HG03280 (cell line): ENCODE data around the gene SLC66A2.
"Not testable (repeated sequence)": the region's sequence is repeated elsewhere in the genome, so short reads cannot be mapped to it uniquely, and the experiment has no call there.

Experiments
- ATAC-seq: cut with Tn5 transposase; IDR thresholded peaks from one replicate; pipeline ENCODE4 v1.9.1; 2021; ENCODE audit warnings: mild to moderate bottlenecking, moderate library complexity; ENCODE audit not compliant: unreplicated experiment

SLC66A2 gene

DNA sequence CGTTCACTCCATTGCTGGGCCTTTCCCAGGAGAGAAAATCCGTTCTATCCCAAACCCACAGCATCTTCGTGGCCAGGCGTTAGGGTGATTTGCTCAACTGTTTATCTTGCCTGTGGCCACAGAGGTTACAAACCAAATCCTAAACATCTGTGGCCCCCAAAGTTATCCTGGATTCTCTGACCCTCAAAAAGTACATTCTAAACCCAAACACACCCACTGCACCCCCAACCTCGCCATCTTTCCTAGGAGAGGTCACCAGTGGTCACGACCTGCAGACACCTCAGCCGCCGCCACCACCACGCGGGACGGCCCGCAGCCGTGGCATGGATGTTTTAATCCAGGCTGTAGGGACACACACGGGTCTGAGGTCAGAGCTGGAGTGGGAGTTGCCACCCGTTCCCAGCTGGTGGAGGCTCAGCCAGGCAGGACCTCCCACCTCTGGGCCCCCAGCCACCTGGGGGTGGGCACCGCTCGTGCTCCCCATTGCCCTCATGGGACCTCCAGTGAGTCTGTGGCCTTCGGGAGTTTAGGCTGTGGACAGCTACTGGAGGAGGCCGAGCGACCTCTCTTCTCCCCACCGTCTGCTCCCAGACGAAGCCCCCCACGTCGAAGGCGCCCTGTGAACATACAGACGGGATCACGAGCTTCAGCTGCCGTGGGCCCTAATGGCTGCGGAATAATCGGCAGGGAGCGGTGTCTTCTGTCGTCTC is 81.7 kb downstream of the SLC66A2 start:
- ATAC-seq, result no peak

DNA sequence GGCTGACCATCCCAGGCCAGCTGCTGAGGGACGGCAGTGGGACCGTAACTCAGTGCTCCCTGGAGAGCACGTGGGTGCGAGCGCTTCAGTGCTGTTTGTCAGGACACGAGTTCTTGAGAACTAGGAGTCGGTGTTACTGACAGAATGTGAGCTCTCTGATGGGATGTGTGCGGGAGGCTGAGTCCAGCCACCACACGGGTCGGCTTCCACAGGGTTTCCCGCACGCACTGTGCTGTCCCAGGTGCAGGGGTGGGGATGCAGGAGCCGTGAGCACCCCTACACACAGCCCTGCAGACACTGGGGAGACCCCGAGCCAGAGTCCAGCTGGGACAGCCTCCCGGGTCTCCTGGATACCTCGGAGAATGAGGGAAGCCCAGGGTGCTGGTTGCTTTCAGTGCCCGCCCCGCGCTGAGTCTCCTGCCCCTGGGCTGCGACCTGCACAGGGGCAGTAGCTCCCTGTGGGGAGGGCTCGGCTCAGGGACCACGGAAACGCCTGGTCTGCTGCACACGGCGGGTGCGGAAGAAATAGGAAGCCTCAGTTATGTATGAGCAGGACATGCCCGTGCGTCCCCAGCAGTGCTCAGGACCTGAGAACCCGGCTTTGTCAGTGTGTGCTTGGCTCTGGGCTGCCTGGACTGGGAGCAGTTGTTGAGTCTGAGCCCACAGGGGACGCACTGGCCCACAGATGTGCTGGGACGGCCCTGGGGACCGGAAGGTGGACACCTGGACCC is 82.5 kb downstream of the SLC66A2 start:
- no peak for ATAC-seq

DNA sequence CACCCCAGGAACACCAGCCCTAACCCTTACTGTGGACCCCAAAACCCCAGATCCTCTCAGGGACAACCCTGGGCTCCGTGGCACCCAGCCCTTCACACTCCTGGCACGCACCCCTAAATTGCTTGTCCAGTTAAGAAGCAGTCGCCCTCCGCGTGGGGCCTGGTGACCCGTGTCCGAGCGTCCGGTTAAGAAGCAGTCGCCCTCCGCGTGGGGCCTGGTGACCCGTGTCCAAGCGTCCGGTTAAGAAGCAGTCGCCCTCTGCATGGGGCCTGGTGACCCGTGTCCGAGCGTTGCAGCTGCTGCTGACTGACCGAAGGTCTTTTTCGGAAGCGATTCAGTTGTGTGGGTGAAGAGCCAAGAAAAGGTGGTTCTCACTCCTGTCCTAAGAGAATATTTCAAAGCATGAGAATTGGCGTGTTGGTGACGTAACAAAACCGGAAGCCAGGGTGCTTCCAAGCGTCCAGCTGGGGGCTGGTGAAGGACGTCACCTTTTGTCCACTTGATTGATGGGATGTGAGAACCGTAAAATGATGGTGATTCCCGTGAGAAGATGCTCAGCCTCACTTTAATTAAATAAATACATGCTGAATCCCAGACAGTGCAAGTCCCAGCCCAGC is 83.2 kb downstream of the SLC66A2 start:
- ATAC-seq, result no peak

DNA sequence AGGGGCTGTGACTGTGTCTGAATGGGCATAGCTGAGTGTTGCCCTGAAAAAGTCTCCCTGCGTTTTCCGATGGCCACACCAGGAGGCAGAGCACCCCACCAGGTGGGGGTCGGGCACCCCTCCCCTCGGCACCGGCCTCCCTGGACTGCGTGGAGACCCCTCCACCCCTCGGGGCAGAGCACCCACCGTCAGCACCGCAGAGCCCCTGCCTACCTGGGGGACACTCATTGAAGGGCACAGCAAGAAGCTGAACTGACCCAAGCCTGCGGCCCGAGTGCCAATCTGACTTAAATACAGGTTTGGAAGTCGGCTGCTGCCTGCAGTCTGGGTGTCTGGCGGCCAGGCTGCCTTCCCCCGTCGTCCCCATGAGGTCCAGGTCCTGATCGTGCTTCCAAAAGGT is 83.8 kb downstream of the SLC66A2 start:
- ATAC-seq, result no peak

DNA sequence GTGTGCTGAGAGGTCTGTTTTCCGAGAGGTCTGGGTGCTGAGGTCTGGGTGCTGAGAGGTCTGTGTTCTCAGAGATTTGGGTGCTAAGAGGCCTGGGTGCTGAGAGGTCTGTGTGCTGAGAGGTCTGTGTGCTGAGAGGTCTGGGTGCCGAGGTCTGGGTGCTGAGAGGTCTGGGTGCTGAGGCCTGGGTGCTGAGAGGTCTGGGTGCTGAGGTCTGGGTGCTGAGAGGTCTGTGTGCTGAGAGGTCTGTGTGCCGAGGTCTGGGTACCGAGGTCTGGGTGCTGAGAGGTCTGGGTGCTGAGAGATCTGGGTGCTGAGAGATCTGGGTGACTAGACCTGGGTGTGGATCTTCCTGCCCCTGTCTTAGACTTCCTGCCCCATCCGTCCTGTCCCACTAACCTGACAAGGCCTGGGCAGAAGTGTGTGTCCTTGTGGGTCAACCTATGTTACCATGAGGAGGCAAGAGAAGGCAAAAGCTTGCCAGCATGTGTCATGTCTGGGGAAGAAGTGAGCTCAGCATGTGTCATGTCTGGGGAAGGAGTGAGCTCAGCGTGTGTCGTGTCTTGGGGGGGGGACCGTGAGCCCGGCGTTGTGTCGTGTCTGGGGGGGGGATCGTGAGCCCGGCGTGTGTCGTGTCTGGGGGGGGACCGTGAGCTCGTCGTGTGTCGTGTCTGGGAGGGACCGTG is 84.4 kb downstream of the SLC66A2 start:
- ATAC-seq, result no peak

DNA sequence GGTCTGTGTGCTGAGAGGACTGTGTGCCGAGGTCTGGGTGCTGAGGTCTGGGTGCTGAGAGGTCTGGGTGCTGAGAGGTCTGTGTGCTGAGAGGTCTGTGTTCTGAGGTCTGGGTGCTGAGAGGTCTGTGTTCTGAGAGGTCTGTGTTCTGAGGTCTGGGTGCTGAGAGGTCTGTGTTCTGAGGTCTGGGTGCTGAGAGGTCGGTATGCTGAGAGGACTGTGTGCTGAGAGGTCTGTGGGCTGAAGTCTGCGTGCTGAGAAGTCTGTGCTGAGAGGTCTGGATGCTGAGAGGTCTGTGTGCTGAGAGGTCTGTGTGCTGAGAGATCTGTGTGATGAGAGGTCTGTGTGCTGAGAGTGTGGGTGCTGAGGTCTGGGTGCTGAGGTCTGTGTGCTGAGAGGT is 85.5 kb downstream of the SLC66A2 start:
- ATAC-seq, result not testable (repeated sequence)

DNA sequence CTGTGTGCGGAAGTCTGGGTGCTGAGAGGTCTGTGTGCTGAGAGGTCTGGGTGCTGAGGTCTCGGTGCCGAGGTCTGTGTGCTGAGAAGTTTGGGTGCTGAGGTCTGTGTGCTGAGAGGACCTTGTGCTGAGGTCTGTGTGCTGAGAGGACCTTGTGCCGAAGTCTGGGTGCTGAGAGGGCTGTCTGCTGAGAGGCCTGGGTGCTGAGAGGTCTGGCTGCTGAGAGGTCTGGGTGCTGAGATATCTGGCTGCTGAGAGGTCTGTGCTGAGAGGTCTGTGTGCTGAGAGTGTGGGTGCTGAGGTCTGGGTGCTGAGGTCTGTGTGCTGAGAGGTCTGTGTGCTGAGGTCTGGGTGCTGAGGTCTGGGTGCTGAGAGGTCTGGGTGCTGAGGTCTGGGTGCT is 86.5 kb downstream of the SLC66A2 start:
- not testable (repeated sequence) for ATAC-seq

DNA sequence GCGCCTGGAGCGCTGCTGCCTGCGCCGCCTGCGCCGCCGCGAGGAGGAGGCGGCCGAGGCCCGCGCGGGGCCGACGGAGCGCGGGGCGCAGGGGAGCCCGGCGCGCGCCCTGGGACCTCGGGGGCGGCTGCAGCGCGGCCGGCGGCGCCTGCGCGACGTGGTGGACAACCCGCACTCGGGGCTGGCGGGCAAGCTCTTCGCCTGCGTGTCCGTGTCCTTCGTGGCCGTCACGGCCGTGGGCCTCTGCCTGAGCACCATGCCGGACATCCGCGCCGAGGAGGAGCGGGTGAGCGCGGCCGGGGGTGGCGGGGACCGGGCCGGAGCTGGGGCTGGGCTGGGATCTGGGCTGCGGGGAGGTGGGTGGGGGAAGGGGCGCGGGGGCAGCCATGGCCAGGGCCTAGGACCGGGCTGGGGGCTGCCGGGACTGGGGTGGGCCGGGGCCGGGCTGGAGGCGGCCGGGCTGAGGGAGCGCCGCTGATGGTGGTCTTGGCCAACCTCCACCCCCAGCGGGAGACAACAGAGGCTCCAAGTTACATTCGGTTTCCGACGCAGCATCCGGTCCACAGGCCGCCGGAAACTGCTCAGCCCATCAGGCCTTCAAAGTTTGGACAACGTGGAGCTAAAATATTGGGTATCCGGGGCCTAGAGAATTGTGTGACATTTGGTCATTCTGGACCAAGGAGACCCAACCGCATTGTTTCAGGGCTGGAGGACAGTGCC is 87.3 kb downstream of the SLC66A2 start:
- ATAC-seq, result no peak

DNA sequence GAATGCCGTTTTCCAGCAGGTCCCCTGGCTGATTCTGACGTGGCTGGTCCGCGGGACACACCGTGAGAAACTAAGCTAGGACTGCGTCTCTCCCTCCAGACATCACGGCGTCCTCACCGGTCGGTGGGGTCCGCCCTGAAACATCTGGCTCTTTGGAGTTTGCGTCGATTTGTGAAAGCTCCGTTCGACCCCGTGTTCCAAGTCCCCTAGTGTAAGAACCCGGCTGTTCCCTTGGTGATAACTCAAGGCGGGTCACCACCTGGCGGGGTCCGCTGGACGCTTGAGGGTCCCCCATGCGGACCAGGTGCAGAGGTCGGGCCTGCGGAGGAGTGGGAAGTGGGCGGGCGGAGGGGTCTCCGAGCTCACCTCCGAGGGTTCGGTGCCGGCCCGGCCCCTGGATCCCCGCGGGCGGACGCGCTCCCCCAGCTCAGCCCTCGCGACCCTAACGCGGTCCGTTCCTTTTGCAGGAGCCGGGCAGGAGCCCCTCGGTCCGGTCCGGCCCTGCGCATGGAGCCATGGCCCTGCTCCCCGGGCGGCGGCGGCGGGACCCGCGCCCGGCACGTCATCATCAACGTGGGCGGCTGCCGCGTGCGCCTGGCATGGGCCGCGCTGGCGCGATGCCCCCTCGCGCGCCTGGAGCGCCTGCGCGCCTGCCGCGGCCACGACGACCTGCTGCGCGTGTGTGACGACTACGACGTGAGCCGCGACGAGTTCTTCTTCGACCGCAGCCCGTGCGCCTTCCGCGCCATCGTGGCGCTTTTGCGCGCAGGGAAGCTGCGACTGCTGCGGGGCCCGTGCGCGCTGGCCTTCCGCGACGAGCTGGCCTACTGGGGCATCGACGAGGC is 88.1 kb downstream of the SLC66A2 start:
- ATAC-seq, result no peak

DNA sequence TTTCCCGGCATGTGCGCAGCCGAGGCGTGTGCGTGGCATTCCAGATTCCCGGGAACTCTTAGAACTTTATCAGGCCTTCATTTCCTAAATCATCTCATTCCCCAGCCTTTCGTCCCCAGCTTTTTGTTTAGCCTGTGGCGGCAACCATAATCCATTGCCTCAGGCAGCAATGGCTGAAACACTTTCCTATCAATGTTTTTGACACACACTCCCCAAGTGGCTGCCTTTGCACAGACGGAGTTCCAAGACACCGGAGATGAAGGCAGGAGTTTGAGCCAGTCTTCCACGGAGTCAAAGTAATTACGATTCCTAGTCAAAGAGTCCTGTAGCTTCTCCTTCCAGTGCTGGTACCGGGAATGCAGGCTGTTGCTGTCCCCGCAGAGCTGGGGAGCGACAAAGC is 88.9 kb downstream of the SLC66A2 start:
- ATAC-seq, result no peak

DNA sequence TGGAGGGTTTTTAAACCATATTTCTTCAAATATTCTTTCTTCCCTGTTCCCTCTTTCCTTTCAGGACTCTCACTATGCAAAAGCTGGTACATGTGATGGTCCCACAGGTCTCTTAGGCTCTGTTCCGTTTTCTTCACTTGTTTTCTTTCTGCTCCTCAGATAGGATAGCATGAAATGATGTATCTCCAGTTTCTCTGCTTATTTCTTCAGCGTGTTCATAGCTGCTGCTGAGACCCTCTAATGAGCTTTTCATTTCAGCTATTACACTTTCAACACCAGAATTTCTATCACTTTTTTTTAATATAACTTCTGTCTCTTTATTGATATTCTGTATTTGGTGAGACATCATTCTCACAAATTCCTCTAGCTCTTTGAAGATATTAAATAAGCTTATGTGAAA is 89.8 kb downstream of the SLC66A2 start:
- ATAC-seq, result no peak

DNA sequence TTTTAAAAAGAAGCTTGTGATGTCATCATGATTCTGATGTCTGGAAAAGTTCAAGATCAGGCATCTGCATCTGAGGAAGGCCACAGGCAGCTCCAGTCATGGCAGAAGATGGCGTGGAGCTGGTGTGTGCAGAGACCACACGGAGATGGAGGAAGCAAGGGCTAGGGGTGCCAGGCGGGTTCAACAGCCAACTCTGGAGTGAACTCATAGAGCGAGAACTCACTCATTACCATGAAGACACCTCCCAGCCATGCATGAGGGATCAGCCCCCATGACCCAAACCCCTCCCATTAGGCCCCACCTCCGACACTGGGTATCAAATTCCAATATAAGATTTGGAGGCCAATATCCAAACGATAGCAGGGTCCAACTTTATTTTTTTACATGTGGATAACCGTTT is 92.1 kb downstream of the SLC66A2 start:
- no peak for ATAC-seq

DNA sequence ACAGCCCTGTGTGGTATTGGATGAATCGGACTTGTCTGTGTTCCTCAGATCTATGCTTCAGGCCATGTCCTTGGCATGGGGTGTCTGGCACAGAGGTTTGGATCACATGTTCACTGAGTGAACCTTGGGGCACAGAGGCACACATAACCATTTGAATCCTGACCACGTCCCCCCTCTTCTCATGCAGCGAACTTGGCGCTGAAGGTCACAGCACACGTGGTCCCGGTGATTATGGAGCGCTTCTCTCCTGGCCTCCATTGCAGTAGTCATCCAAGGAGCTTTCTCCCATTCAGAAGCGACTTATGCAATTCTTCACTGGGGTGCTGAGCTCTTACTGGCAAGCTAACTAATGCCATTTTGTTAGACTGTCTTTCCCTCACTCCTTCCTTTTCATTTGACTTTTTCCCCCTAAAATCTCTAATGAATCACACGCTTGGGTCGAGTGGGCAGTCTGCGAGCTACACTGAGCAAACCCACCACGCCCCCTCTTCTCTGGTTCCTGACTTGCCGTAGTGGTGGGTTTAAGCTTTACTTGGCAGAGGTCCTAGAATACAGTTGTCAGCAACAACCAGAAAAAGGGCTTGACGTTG is 94.3 kb downstream of the SLC66A2 start:
- no peak for ATAC-seq

DNA sequence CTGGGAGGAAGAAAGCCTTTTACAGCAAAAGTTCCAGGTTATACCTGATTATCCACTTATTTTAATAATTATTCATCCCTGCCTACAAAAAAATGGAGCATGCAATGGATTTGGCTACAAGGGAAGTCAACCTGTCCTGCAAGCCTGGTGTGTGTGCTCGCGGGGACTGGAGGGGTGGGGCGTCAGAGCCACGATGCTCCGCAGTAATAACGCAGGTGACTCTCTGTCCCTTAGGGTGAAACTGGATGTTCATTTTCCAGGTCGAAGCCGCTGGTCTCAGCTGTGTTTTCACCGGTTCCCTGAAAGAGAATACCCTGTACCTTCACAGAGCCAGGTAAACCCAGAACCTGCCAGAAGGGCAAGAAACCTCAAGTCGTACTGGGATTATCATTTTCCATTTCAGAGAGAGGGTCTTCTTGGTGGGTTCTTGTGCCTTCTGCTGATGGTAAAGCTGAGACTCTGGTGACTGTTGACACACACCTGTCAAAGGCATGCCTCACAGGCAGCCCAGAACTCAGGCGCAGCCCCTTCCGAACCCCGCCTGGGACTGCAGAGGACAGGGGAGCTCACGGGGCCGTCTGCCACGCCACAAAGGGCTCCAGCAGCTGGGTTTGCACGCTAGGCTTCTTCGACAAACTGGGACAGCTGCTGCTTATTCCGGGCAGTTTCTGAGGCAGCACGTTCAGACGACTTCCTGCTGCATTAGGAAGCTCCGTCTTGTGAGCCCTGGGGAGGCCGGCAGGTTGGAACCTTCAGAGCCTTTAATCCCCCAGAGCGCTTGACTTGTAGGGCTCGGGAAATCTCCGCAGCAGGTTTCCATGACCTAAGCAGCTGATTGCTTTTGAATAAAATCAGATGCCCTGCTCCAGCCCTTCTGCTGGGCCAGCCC is 95.1 kb downstream of the SLC66A2 start:
- ATAC-seq, result no peak

DNA sequence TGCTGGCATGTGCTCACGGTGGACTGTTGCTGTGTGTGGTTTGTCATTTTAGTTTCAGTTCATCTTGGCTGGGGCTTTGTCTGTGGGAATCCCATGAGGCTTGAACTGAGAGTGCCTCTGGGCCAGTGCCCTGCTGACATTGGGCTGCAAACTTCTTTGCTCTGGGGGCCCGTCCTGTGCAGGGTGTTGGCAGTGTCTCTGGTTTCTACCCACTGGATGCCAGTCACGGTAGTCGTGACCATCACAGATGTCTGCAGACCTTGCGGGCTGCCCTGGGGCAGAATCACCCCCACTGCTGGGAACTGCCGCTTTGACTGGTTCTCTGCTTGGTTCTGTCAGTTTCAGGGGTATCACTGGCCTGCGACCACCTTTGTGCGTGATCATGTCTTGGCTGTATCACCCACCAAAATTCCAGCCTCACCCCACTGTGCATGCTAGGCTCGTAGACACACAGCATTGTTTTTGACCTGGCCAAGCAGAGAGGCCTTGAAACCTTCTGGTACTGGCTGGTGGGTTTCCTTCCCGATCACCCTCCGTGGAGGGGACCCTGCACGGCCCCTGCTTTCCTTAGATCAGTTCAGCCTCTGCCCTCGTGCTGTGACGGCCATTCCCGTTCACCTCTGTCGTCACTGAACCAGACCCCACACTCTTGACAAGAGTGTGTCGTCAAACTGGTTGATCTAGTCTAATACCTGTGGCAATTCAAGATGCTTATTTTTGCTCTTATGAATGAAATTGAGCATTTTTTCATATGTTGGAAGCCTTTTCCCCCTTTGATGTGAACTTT is 96.1 kb downstream of the SLC66A2 start:
- ATAC-seq, result peak; percentile 52

DNA sequence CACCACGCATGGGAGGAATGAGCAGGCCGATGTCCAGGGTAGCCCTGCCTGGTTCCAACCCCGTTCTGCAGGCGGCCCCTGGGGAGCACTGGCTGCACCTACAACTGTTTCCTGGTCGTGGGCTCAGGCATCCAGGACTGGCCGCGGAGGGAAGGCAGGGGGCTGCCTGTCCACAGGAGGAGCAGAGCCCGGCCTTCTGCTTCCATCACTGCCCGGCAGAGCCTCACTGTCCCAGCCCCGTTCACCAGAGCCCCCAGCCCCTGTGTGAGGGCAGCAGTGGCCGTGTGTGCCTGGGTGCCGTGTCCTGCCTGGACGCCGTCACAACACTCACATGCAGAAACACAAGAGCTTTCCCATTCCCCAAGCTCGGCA is 97.5 kb downstream of the SLC66A2 start:
- ATAC-seq, result no peak

DNA sequence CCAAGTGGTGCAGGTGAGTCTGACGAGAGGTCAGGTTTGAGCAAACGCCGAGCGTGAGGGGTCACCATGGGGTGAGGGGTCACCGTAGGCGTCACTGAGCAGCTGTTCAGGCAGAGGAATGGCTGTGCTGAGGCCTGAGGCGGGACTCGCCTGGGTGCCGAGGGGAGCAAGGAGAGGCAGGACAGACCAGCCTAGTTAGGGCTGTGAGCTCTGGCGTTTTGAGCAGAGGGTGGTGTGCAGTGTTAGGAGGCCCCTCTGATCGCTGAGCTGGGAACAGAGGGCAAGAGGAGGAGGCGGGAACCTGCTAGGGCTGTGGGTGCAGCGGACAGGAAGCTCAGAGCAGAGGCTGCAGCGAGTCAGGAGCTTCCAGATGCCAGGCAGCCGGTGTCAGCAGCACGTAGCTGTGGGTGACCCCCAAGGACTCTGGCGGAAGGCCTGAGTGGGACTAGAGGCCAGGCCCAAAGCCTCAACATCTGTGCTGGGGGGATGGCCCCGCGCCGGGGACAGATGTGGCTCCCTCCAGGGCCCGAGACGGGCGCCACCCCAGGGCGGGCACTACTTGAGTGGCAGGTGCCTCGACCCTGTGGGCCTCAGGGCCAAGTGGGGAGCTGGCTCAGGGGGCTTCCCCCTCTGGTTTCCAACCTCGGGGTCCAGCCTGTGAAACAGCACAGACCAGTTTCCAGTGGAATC is 98.0 kb downstream of the SLC66A2 start:
- no peak for ATAC-seq
